Suppressor macrophage treated with lipopolysaccharide for 4 hours (primary cell): ENCODE data around the gene RANBP9.

Experiments used
- DNase-seq: peaks from one replicate; pipeline ENCODE4 v3.0.0-alpha.2; 2020

RANBP9 gene

GRCh38 chr6:13710552-13711323, 897 bp downstream of the RANBP9 start:
- peak; percentile 40 for DNase-seq

- DNase-seq, result peak; percentile 48
Observed at GRCh38 chr6:13709689-13710551, 1.7 kb downstream of the RANBP9 start.

- peak; percentile 15 for DNase-seq
Observed at GRCh38 chr6:13708736-13709135, 2.9 kb downstream of the RANBP9 start.

GRCh38 chr6:13703496-13703895, 8.1 kb downstream of the RANBP9 start:
- DNase-seq, result no peak

GRCh38 chr6:13702809-13703302, 8.8 kb downstream of the RANBP9 start:
- DNase-seq, result peak; percentile 70

GRCh38 chr6:13700232-13700631, 11.4 kb downstream of the RANBP9 start:
- DNase-seq, result no peak

GRCh38 chr6:13698715-13699114, 12.9 kb downstream of the RANBP9 start:
- no peak for DNase-seq

- DNase-seq, result no peak
Observed at GRCh38 chr6:13697857-13698256, 13.8 kb downstream of the RANBP9 start.

- DNase-seq, result no peak
Observed at GRCh38 chr6:13696226-13696625, 15.4 kb downstream of the RANBP9 start.

GRCh38 chr6:13695252-13695651, 16.4 kb downstream of the RANBP9 start:
- no peak for DNase-seq

GRCh38 chr6:13694562-13694961, 17.1 kb downstream of the RANBP9 start:
- no peak for DNase-seq

GRCh38 chr6:13689511-13690256, 22.0 kb downstream of the RANBP9 start:
- DNase-seq, result no peak

GRCh38 chr6:13688692-13689196, 22.9 kb downstream of the RANBP9 start:
- DNase-seq, result no peak

- DNase-seq, result no peak
Observed at GRCh38 chr6:13687917-13688351, 23.7 kb downstream of the RANBP9 start.

GRCh38 chr6:13684855-13685254, 26.8 kb downstream of the RANBP9 start:
- no peak for DNase-seq

GRCh38 chr6:13683038-13683437, 28.6 kb downstream of the RANBP9 start:
- no peak for DNase-seq

GRCh38 chr6:13682346-13682745, 29.3 kb downstream of the RANBP9 start:
- no peak for DNase-seq

- DNase-seq, result no peak
Observed at GRCh38 chr6:13681305-13682061, 30.2 kb downstream of the RANBP9 start.

GRCh38 chr6:13680448-13680968, 31.1 kb downstream of the RANBP9 start:
- DNase-seq, result no peak

GRCh38 chr6:13679996-13680395, 31.6 kb downstream of the RANBP9 start:
- no peak for DNase-seq

- no peak for DNase-seq
Observed at GRCh38 chr6:13678255-13678983, 33.2 kb downstream of the RANBP9 start.
